Esophagus squamous epithelium (tissue), 5 donors: ENCODE measurements around the gene RGS7. TPM values are rescaled to one million over a fixed set of nuclear protein-coding genes. Genes with fewer than 3 reads are reported as not detected.
"Not testable (repeated sequence)": the region's sequence is repeated elsewhere in the genome, so short reads cannot be mapped to it uniquely, and the experiment has no call there.

Source experiments
- DNase-seq: peaks from one replicate; lab custom pipeline; 2025; lab: John Stamatoyannopoulos, UW
- H3K27ac ChIP-seq, 4 donors: fragments of 200-600 bp; sonication (generic); one replicate each; pipeline ENCODE4 v1.5.1; 2016 to 2019; ENCODE audit warnings: mild to moderate bottlenecking in 1 of 4
- H3K27me3 ChIP-seq, 4 donors: fragments of 200-600 bp; sonication (generic); 1 replicate in 3 of 4; 2 replicates in 1 of 4; pipeline versions ENCODE4 v1.5.1 to v1.6.0; 2017 to 2021; ENCODE audit warnings: antibody characterized with exemption in 1 of 4
- H3K36me3 ChIP-seq, 3 donors: fragments of 200-600 bp; sonication (generic); one replicate each; pipeline ENCODE4 v1.5.1; 2016 to 2019
- H3K4me1 ChIP-seq, 3 donors: fragments of 200-600 bp; sonication (generic); one replicate each; pipeline ENCODE4 v1.5.1; 2017 to 2019
- H3K4me3 ChIP-seq, 4 donors: fragments of 200-600 bp; sonication (generic); 1 replicate in 3 of 4; 2 replicates in 1 of 4; pipeline ENCODE4 v1.5.1; 2016 to 2019; ENCODE audit warnings: mild to moderate bottlenecking in 2 of 4, moderate library complexity in 1 of 4
- H3K9me3 ChIP-seq, 3 donors: fragments of 200-600 bp; sonication (generic); one replicate each; pipeline ENCODE4 v1.5.1; 2016 to 2019
- CTCF ChIP-seq, 6 experiments: fragments of 450-650 bp in 4 of 6; fragments of 200-600 bp in 2 of 6; sonication (generic) in 2 of 6; IDR thresholded peaks; one replicate each; pipeline ENCODE4 v1.5.1; 2016 to 2019; ENCODE audit warnings: antibody characterized with exemption in 6 of 6, mild to moderate bottlenecking in 4 of 6, moderate library complexity in 4 of 6
- POLR2A ChIP-seq, 4 donors: fragments of 450-650 bp; IDR thresholded peaks; one replicate each; pipeline ENCODE4 v1.6.1; 2017; ENCODE audit warnings: antibody characterized with exemption in 4 of 4, mild to moderate bottlenecking in 4 of 4, moderate library complexity in 3 of 4
- WGBS, 2 donors: methylation state at CpG; one replicate each; pipeline ENCODE4 v1.1.5; 2018; 5-methylcytosine and 5-hydroxymethylcytosine counted together
- intact Hi-C: fragments of 100-400 bp; cut with DNase I; formaldehyde crosslinking; loops from one replicate; pipeline ENCODE4 v1.15.0; 2022
- total RNA-seq, 4 donors: library from RNA; depleted of rRNA; stranded (reverse); fragments of >200 nt; gene quantifications; one replicate each; pipeline ENCODE4 v1.1.0, GENCODE V29; 2016
- donor health status: DM: yes; HTN: yes; CAD: no.

The RGS7 gene
- total RNA-seq, 4 donors from 2014 or later: not detected

- DNase-seq: no peak
- no peaks in the 10 kb centered on the region for H3K4me1 ChIP-seq
- H3K27me3 ChIP-seq: no peaks in the 10 kb centered on the region
- WGBS, 2 donors: 67 to 69% methylated on average over 4 of the region's 4 CpGs
- no peaks in the 10 kb centered on the region for H3K9me3 ChIP-seq
- no peak overlapping the region for H3K27ac ChIP-seq
- intact Hi-C loops: no loop called here
- TF ChIP-seq POLR2A (IDR thresholded peaks at IDR 0.05) (no peak), CTCF (IDR thresholded peaks at IDR 0.05) (no peak)
- H3K4me3 ChIP-seq: no peak overlapping the region
- H3K36me3 ChIP-seq: no peaks in the 10 kb centered on the region
Measured at GRCh38 chr1:241228339-241228738, 128.7 kb downstream of the RGS7 start.

- intact Hi-C loops: no loop called here
- TF ChIP-seq POLR2A (IDR thresholded peaks at IDR 0.05) (no peak), CTCF (IDR thresholded peaks at IDR 0.05) (no peak)
- H3K4me1 ChIP-seq: no peaks in the 10 kb centered on the region
- no peak for DNase-seq
- H3K36me3 ChIP-seq: no peaks in the 10 kb centered on the region
- no peaks in the 10 kb centered on the region for H3K27me3 ChIP-seq
- peaks cover 0 to 3% (median 0%) of the 10 kb centered on the region in 3 donors for H3K9me3 ChIP-seq
- no peak overlapping the region for H3K4me3 ChIP-seq
- H3K27ac ChIP-seq: no peak overlapping the region
- WGBS, 2 donors: 20 to 44% methylated on average over 1 of the region's 1 CpG
Measured at GRCh38 chr1:241225741-241226140, 131.3 kb downstream of the RGS7 start.

- DNase-seq, H3K36me3 ChIP-seq, H3K4me3 ChIP-seq, H3K27me3 ChIP-seq, H3K9me3 ChIP-seq, H3K27ac ChIP-seq, intact Hi-C loops, H3K4me1 ChIP-seq: not testable (repeated sequence)
- 64 to 79% methylated on average over 3 of the region's 3 CpGs for WGBS, 2 donors
Measured at GRCh38 chr1:241224189-241224588, 132.8 kb downstream of the RGS7 start.

- intact Hi-C loops, H3K36me3 ChIP-seq, H3K4me3 ChIP-seq, H3K27me3 ChIP-seq, H3K27ac ChIP-seq, DNase-seq, H3K9me3 ChIP-seq, H3K4me1 ChIP-seq: not testable (repeated sequence)
- 81 to 85% methylated on average over 4 of the region's 4 CpGs for WGBS, 2 donors
Measured at GRCh38 chr1:241222813-241223212, 134.2 kb downstream of the RGS7 start.

- Histone ChIP-seq H3K27me3 (no peaks in the 10 kb centered on the region), H3K4me3 (no peak overlapping the region), H3K4me1 (no peaks in the 10 kb centered on the region), H3K27ac (no peak overlapping the region), H3K36me3 (no peaks in the 10 kb centered on the region), H3K9me3 (peaks cover 0 to 10% (median 0%) of the 10 kb centered on the region in 3 donors)
- DNase-seq: no peak
- intact Hi-C loops: no loop called here
- no peak for TF ChIP-seq CTCF (IDR thresholded peaks at IDR 0.05)
- no peak for TF ChIP-seq POLR2A (IDR thresholded peaks at IDR 0.05)
- 55 to 58% methylated on average over 6 of the region's 6 CpGs for WGBS, 2 donors
Measured at GRCh38 chr1:241221319-241221718, 135.7 kb downstream of the RGS7 start.

GRCh38 chr1:241220913-241221312 is 136.1 kb downstream of the RGS7 start:
- 83 to 85% methylated on average over 1 of the region's 1 CpG for WGBS, 2 donors
- DNase-seq, intact Hi-C loops, H3K4me1 ChIP-seq, H3K36me3 ChIP-seq, H3K27ac ChIP-seq, H3K4me3 ChIP-seq, H3K9me3 ChIP-seq, H3K27me3 ChIP-seq: not testable (repeated sequence)

GRCh38 chr1:241219449-241219848 is 137.6 kb downstream of the RGS7 start:
- H3K9me3 ChIP-seq: peaks cover 0 to 10% (median 0%) of the 10 kb centered on the region in 3 donors
- no peak overlapping the region for H3K4me3 ChIP-seq
- no peaks in the 10 kb centered on the region for H3K27me3 ChIP-seq
- H3K36me3 ChIP-seq: no peaks in the 10 kb centered on the region
- no peak overlapping the region for H3K27ac ChIP-seq
- WGBS, 2 donors: 22 to 39% methylated on average over 2 of the region's 2 CpGs
- TF ChIP-seq CTCF (IDR thresholded peaks at IDR 0.05) (no peak), POLR2A (IDR thresholded peaks at IDR 0.05) (no peak)
- intact Hi-C loops: no loop called here
- H3K4me1 ChIP-seq: no peaks in the 10 kb centered on the region
- DNase-seq: no peak
